ENCODE measurements around the gene MAGEH1.

The MAGEH1 gene

DNA sequence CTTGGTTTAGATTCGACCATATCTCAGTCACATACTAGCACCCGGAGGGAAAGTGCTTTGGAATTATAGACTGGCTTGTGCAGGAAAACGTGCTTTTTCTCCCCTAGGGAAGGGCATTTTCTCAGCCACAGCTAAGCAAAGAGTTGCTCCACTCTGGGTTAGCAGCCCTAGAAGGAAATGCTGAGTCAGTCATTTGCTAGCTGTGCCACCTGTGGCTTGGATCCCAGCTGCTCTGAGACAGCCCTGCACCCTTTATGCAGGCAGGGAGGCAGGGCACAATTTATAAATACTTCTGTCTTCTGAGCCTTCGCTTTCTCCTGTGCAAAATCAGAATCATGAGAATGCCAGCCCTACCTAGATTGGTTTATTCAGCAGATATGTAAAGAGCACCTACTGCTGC, 39.0 kb downstream of the MAGEH1 start:
- DNase-seq, result no peak
